H1 (cell line): Measurements from ENCODE around the gene PPP4R1. TPM values are rescaled to one million over a fixed set of nuclear protein-coding genes. Genes with fewer than 3 reads are reported as not detected.

Experiments used
- CTCF ChIA-PET: fragments of 300-600 bp; sonication (Branson Sonifier 250); formaldehyde crosslinking; loops from one replicate; lab custom pipeline; 2021; ENCODE audit not compliant: partially characterized antibody; lab: Charles Lee
- POLR2A ChIA-PET: fragments of 300-600 bp; sonication (Branson Sonifier 250); formaldehyde crosslinking; loops from one replicate; lab custom pipeline; 2021; ENCODE audit warnings: inconsistent platforms; ENCODE audit not compliant: partially characterized antibody; lab: Charles Lee
- DNase-seq, 2 experiments: peaks; one replicate each; pipeline versions ENCODE4 v3.0.0 to v3.0.0-alpha.2; 2010 to 2022; ENCODE audit warnings: low spot score in 2 of 2, low read depth in 1 of 2, mixed read lengths in 1 of 2
- FAIRE-seq: peaks from 2 replicates; lab custom pipeline; 2011; peaks lifted over from hg19 to GRCh38; lab: Jason Lieb, UNC
- H2AFZ ChIP-seq: 2 replicates; pipeline ENCODE4 v1.8.1; 2012; ENCODE audit warnings: low read length, inconsistent platforms
- H2AK5ac ChIP-seq: 2 replicates; pipeline ENCODE4 v1.6.1; 2013; ENCODE audit warnings: low read depth, low read length
- H2BK120ac ChIP-seq: replicated peaks from 2 replicates; pipeline ENCODE3; 2013; ENCODE audit warnings: low read depth, low read length, inconsistent platforms
- H2BK12ac ChIP-seq: 2 replicates; pipeline ENCODE4 v1.6.1; 2013; ENCODE audit warnings: low read depth, low read length
- H2BK15ac ChIP-seq: 2 replicates; pipeline ENCODE4 v1.6.1; 2013; ENCODE audit warnings: low read length
- H2BK20ac ChIP-seq: 2 replicates; pipeline ENCODE4 v1.6.1; 2013; ENCODE audit warnings: low read length
- H2BK5ac ChIP-seq: 2 replicates; pipeline ENCODE4 v1.6.1; 2013; ENCODE audit warnings: low read depth, low read length
- H3K14ac ChIP-seq: 2 replicates; pipeline ENCODE4 v1.6.1; 2013; ENCODE audit warnings: inconsistent platforms; ENCODE audit not compliant: insufficient read length
- H3K18ac ChIP-seq: 2 replicates; pipeline ENCODE4 v1.6.1; 2013; ENCODE audit warnings: low read length; ENCODE audit errors: extremely low read depth
- H3K23ac ChIP-seq: 2 replicates; pipeline ENCODE4 v1.6.1; 2013; ENCODE audit warnings: inconsistent platforms; ENCODE audit not compliant: insufficient read length
- H3K23me2 ChIP-seq: 2 replicates; pipeline ENCODE4 v1.6.1; 2013; ENCODE audit warnings: low read depth, low read length
- H3K27ac ChIP-seq: 2 replicates; pipeline ENCODE4 v1.6.1; 2011; ENCODE audit warnings: low read depth, low read length, inconsistent platforms
- H3K27me3 ChIP-seq, 4 experiments: replicated peaks in 1 of 4; 1 replicate in 1 of 4; 2 replicates in 3 of 4; pipeline versions ENCODE4 v1.6.1 to v1.8.1; 2011 to 2013; ENCODE audit warnings: low read length in 3 of 4, mild to moderate bottlenecking in 3 of 4, inconsistent platforms in 2 of 4, mixed read lengths in 2 of 4, moderate library complexity in 1 of 4; ENCODE audit not compliant: control insufficient read depth in 3 of 4, insufficient read depth in 3 of 4; ENCODE audit errors: extremely low read depth in 1 of 4
- H3K36me3 ChIP-seq, 4 experiments: 2 replicates each; pipeline versions ENCODE4 v1.6.1 to v1.8.1; 2011 to 2013; ENCODE audit warnings: mild to moderate bottlenecking in 4 of 4, low read length in 3 of 4, moderate library complexity in 2 of 4, control low read depth in 1 of 4, inconsistent platforms in 1 of 4; ENCODE audit not compliant: insufficient read depth in 4 of 4, control insufficient read depth in 2 of 4
- H3K4ac ChIP-seq: replicated peaks from 2 replicates; pipeline ENCODE3; 2013; ENCODE audit warnings: low read length, low read depth, mixed read lengths, inconsistent platforms; ENCODE audit not compliant: insufficient read length
- H3K4me1 ChIP-seq, 4 experiments: replicated peaks in 1 of 4; 1 replicate in 1 of 4; 2 replicates in 3 of 4; pipeline versions ENCODE4 v1.6.1 to v1.8.1; 2011 to 2013; ENCODE audit warnings: low read length in 3 of 4, inconsistent platforms in 2 of 4, mixed read lengths in 1 of 4; ENCODE audit not compliant: insufficient read depth in 4 of 4, control insufficient read depth in 3 of 4
- H3K4me2 ChIP-seq, 2 experiments: 2 replicates each; pipeline versions ENCODE4 v1.6.1 to v1.8.1; 2011 to 2013; ENCODE audit warnings: low read depth in 2 of 2, low read length in 2 of 2, control low read depth in 1 of 2, inconsistent platforms in 1 of 2, mild to moderate bottlenecking in 1 of 2; ENCODE audit not compliant: insufficient read depth in 1 of 2
- H3K4me3 ChIP-seq, 4 experiments: fragments of 200-600, 300-600 bp in 1 of 4; sonication (generic), shearing (Covaris generic), sonication (Bioruptor Twin) in 1 of 4; 2 replicates each; pipeline versions ENCODE4 v1.5.1 to v1.8.1; 2011 to 2016; ENCODE audit warnings: low read length in 4 of 4, low read depth in 3 of 4, control low read depth in 2 of 4, inconsistent platforms in 2 of 4, mild to moderate bottlenecking in 2 of 4, mixed read lengths in 1 of 4, moderate library complexity in 1 of 4; ENCODE audit not compliant: insufficient read depth in 2 of 4; ENCODE audit errors: extremely low read depth in 1 of 4
- H3K56ac ChIP-seq: replicated peaks from 2 replicates; pipeline ENCODE3; 2013; ENCODE audit warnings: low read depth, mild to moderate bottlenecking, mixed read lengths, low read length, inconsistent platforms; ENCODE audit not compliant: insufficient read length
- H3K79me1 ChIP-seq: 2 replicates; pipeline ENCODE4 v1.6.1; 2013; ENCODE audit warnings: low read depth, low read length, control low read depth
- H3K79me2 ChIP-seq, 2 experiments: 2 replicates each; pipeline versions ENCODE4 v1.6.1 to v1.8.1; 2012 to 2013; ENCODE audit warnings: low read length in 2 of 2, mild to moderate bottlenecking in 2 of 2, inconsistent platforms in 1 of 2; ENCODE audit not compliant: insufficient read depth in 2 of 2, control insufficient read depth in 1 of 2
- H3K9ac ChIP-seq, 4 experiments: replicated peaks in 1 of 4; 1 replicate in 1 of 4; 2 replicates in 3 of 4; pipeline versions ENCODE4 v1.6.1 to v1.8.1; 2011 to 2013; ENCODE audit warnings: low read depth in 3 of 4, low read length in 3 of 4, control low read depth in 2 of 4, mild to moderate bottlenecking in 2 of 4, moderate library complexity in 2 of 4, inconsistent platforms in 1 of 4; ENCODE audit errors: extremely low read depth in 1 of 4
- H3K9me3 ChIP-seq, 2 experiments: 2 replicates each; pipeline versions ENCODE4 v1.6.1 to v1.8.1; 2012 to 2013; ENCODE audit warnings: mild to moderate bottlenecking in 2 of 2, moderate library complexity in 2 of 2, control low read depth in 1 of 2, inconsistent platforms in 1 of 2, low read depth in 1 of 2, low read length in 1 of 2, mixed read lengths in 1 of 2; ENCODE audit not compliant: insufficient read depth in 2 of 2
- H4K20me1 ChIP-seq, 2 experiments: replicated peaks in 1 of 2; 2 replicates each; pipeline versions ENCODE3 to v1.8.1; 2011 to 2013; ENCODE audit warnings: inconsistent platforms in 2 of 2, low read length in 2 of 2, mild to moderate bottlenecking in 1 of 2; ENCODE audit not compliant: insufficient read depth in 2 of 2, control insufficient read depth in 1 of 2
- H4K5ac ChIP-seq: 2 replicates; pipeline ENCODE4 v1.6.1; 2013; ENCODE audit warnings: low read length, low read depth, mixed read lengths, inconsistent platforms; ENCODE audit not compliant: insufficient read length
- H4K8ac ChIP-seq: 2 replicates; pipeline ENCODE4 v1.8.0; 2013; ENCODE audit warnings: mild to moderate bottlenecking, moderate library complexity, low read length, inconsistent platforms; ENCODE audit not compliant: insufficient read depth; ENCODE audit errors: extremely low read depth
- H4K91ac ChIP-seq: replicated peaks from 2 replicates; pipeline ENCODE3; 2013; ENCODE audit warnings: low read length, mixed read lengths, inconsistent platforms; ENCODE audit not compliant: insufficient read length
- WGBS, 2 experiments: shearing (Covaris generic) in 1 of 2; methylation state at CpG; one replicate each; pipeline versions ENCODE4 v1.1.6 to v1.1.7; 2013 to 2015; ENCODE audit warnings: low lambda C conversion rate in 2 of 2, mixed read lengths in 2 of 2, inconsistent platforms in 1 of 2, low coverage in 1 of 2, missing lambda C conversion rate in 1 of 2; ENCODE audit not compliant: insufficient replicate concordance in 2 of 2, insufficient coverage in 1 of 2, insufficient read length in 1 of 2; ENCODE audit errors: extremely low coverage in 1 of 2, missing lambda C conversion rate in 1 of 2; 5-methylcytosine and 5-hydroxymethylcytosine counted together
- polyA plus RNA-seq, 7 experiments: library from polyadenylated mRNA; depleted of rRNA in 3 of 7; stranded (reverse) in 5 of 7; unstranded in 2 of 7; fragments of >200 nt in 5 of 7; fragments of 200-250 nt in 2 of 7; gene quantifications; 1 replicate in 5 of 7; 2 replicates in 1 of 7; 4 replicates in 1 of 7; pipeline versions ENCODE4 v1.2.1 to v1.2.3, GENCODE V29; 2011 to 2013; ENCODE audit warnings: missing spikeins in 2 of 7, mixed read lengths in 2 of 7
- total RNA-seq: library from RNA; stranded (reverse); fragmentation: NEBNext Ultra II Directional; extraction: Animal tissue kit (Norgen Biotek cat#: 25700); gene quantifications from 2 replicates; pipeline ENCODE4 v1.2.1, GENCODE V29; 2021
- TF ChIP-seq, protein P1 (sequence below): IDR thresholded peaks from 2 replicates; pipeline ENCODE4 v1.6.1; 2011; ENCODE audit warnings: low read depth, mild to moderate bottlenecking, low read length; ENCODE audit not compliant: insufficient read depth

The PPP4R1 gene
- total and polyA plus RNA-seq, 2 of the 8 experiments (the other 6 are each of a cell fraction or from before 2014, with no cell fraction given), result 67.4 to 96.1 TPM

DNA sequence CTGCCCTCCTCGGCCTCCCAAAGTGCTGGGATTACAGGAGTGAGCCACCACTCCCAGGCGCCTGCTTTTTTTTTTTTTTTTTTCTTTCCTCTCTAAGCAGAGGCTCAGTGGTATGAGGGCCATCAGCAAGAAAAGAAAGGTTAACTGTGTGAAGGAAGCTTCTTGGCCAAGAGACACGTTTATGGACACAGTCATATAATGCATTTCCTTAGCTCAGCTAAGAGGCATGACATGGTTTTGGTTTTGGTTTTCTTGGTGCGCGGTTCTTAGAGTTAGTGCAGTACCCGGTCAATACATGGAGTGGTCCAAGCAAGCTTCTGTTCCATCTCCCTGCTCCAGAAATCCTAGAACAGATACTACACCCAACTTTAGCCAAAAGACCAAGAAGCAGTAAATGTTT lies 96.5 kb downstream of the PPP4R1 start:
- Histone ChIP-seq H2AK5ac (no peak overlapping the region), H2BK120ac (no peak overlapping the region), H3K79me1 (no peaks in the 10 kb centered on the region), H2BK12ac (no peak overlapping the region), H3K4ac (no peak overlapping the region), H2AFZ (no peak overlapping the region), H4K8ac (no peak overlapping the region), H4K20me1 (peaks cover 0 to 2% of the 10 kb centered on the region in 2 experiments), H3K4me3 (no peak overlapping the region), H3K23ac (no peak overlapping the region), H3K79me2 (no peaks in the 10 kb centered on the region), H2BK15ac (no peak overlapping the region), H3K14ac (no peak overlapping the region), H2BK20ac (no peak overlapping the region), H3K4me1 (0 out of 7 replicates have a peak, but pooled peaks cover 0 to under 1% (median 0%) of the 10 kb centered on the region in 4 experiments), H4K5ac (no peak overlapping the region), H3K36me3 (peaks cover 3 to 15% (median 9%) of the 10 kb centered on the region in 4 experiments), H3K9me3 (no peaks in the 10 kb centered on the region), H3K27ac (no peak overlapping the region), H3K4me2 (no peak overlapping the region), H3K9ac (no peak overlapping the region), H3K23me2 (no peaks in the 10 kb centered on the region), H2BK5ac (no peak overlapping the region), H4K91ac (no peak overlapping the region), H3K18ac (no peak overlapping the region), H3K56ac (no peak overlapping the region), H3K27me3 (no peaks in the 10 kb centered on the region)
- no peak for FAIRE-seq
- 81% methylated on average over 5 of the region's 6 CpGs; no CpG with 5 or more reads in 1 of the 2 experiments for WGBS, 2 experiments
- POLR2A ChIA-PET, result no interaction called here
- CTCF ChIA-PET, result interaction anchor here (0.6 to 3.8 kb wide), 12 partner anchors 10 to 858 kb away, joined by 3 to 25 read pairs (median 4); no protein-coding TSS in a partner anchor
- DNase-seq, result no peak
- TF ChIP-seq, protein P1, sequence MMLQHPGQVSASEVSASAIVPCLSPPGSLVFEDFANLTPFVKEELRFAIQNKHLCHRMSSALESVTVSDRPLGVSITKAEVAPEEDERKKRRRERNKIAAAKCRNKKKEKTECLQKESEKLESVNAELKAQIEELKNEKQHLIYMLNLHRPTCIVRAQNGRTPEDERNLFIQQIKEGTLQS, result no peak
